Activated T-helper 1 cell treated with anti-CD3 and anti-CD28 coated beads, Interleukin-12 subunit alpha, Interleukin-12 subunit beta, Interleukin-2, Interleukin-4 antibody, amounts not matched to agents 30 ng/mL and 10 ng/mL and 1 ng/mL, durations not matched to agents 14 hours and 24 hours and 36 hours (primary cell): ENCODE data around the gene ZNF536. TPM values are rescaled to one million over a fixed set of nuclear protein-coding genes. Genes with fewer than 3 reads are reported as not detected.

Experiments
- DNase-seq: peaks from one replicate; pipeline ENCODE4 v3.0.0; 2021; ENCODE audit warnings: low spot score
- H3K27ac Mint-ChIP-seq: one replicate; pipeline ENCODE4 v1.8.0; 2021; ENCODE audit warnings: mild to moderate bottlenecking, mixed read lengths
- H3K27me3 Mint-ChIP-seq: one replicate; pipeline ENCODE4 v1.8.0; 2022; ENCODE audit warnings: mild to moderate bottlenecking, moderate library complexity, mixed read lengths; ENCODE audit not compliant: insufficient read depth
- H3K36me3 Mint-ChIP-seq: one replicate; pipeline ENCODE4 v1.8.0; 2021; ENCODE audit warnings: low read depth, mixed read lengths
- H3K4me1 Mint-ChIP-seq: one replicate; pipeline ENCODE4 v1.8.0; 2021; ENCODE audit warnings: low read depth, mixed read lengths
- H3K4me3 Mint-ChIP-seq: one replicate; pipeline ENCODE4 v1.8.0; 2021; ENCODE audit warnings: mild to moderate bottlenecking, moderate library complexity, mixed read lengths
- H3K9me3 Mint-ChIP-seq: one replicate; pipeline ENCODE4 v1.8.0; 2021; ENCODE audit warnings: mixed read lengths
- intact Hi-C: fragments of 100-400 bp; cut with micrococcal nuclease; formaldehyde crosslinking; loops from one replicate; pipeline ENCODE4 v1.15.1; 2024
- total RNA-seq: library from RNA; stranded (reverse); gene quantifications from 2 replicates; pipeline ENCODE4 v1.2.3, GENCODE V29; 2022

The ZNF536 gene
- total RNA-seq, 1 donor from 2014 or later, result not detected

- DNase-seq, result no peak
- H3K4me1 Mint-ChIP-seq, result no peaks in the 10 kb centered on the region
- no peaks in the 10 kb centered on the region for H3K36me3 Mint-ChIP-seq
- H3K9me3 Mint-ChIP-seq, result no peaks in the 10 kb centered on the region
- intact Hi-C loops, result no loop called here
- H3K27ac Mint-ChIP-seq, result no peak overlapping the region
- H3K27me3 Mint-ChIP-seq, result peaks cover 14% of the 10 kb centered on the region
- H3K4me3 Mint-ChIP-seq, result no peak overlapping the region
Measured at GRCh38 chr19:30361721-30362120, 10.5 kb upstream of the ZNF536 start.

GRCh38 chr19:30362156-30362754 is 9.9 kb upstream of the ZNF536 start:
- Mint-ChIP-seq H3K4me3 (no peak overlapping the region), H3K9me3 (no peaks in the 10 kb centered on the region), H3K27ac (no peak overlapping the region), H3K36me3 (no peaks in the 10 kb centered on the region), H3K4me1 (no peaks in the 10 kb centered on the region), H3K27me3 (peaks cover 15% of the 10 kb centered on the region)
- DNase-seq, result no peak
- intact Hi-C loops, result no loop called here

- H3K27ac Mint-ChIP-seq, result no peak overlapping the region
- no peak overlapping the region for H3K4me3 Mint-ChIP-seq
- H3K27me3 Mint-ChIP-seq, result peaks cover 15% of the 10 kb centered on the region
- H3K36me3 Mint-ChIP-seq, result no peaks in the 10 kb centered on the region
- intact Hi-C loops, result no loop called here
- H3K9me3 Mint-ChIP-seq, result no peaks in the 10 kb centered on the region
- no peak for DNase-seq
- H3K4me1 Mint-ChIP-seq, result no peaks in the 10 kb centered on the region
Measured at GRCh38 chr19:30363073-30363472, 9.1 kb upstream of the ZNF536 start.

GRCh38 chr19:30364866-30365800 is 7.1 kb upstream of the ZNF536 start:
- Mint-ChIP-seq H3K27ac (no peak overlapping the region), H3K36me3 (no peaks in the 10 kb centered on the region), H3K27me3 (peaks cover 12% of the 10 kb centered on the region), H3K4me1 (no peaks in the 10 kb centered on the region), H3K4me3 (no peak overlapping the region), H3K9me3 (no peaks in the 10 kb centered on the region)
- no peak for DNase-seq
- intact Hi-C loops, result no loop called here

- Mint-ChIP-seq H3K9me3 (no peaks in the 10 kb centered on the region), H3K27ac (no peak overlapping the region), H3K27me3 (peaks cover 4% of the 10 kb centered on the region), H3K4me3 (no peak overlapping the region), H3K4me1 (no peaks in the 10 kb centered on the region), H3K36me3 (no peaks in the 10 kb centered on the region)
- DNase-seq, result no peak
- intact Hi-C loops, result no loop called here
Measured at GRCh38 chr19:30366282-30366681, 5.9 kb upstream of the ZNF536 start.

GRCh38 chr19:30367006-30367405 is 5.2 kb upstream of the ZNF536 start:
- no peak overlapping the region for H3K4me3 Mint-ChIP-seq
- peaks cover 4% of the 10 kb centered on the region for H3K27me3 Mint-ChIP-seq
- no peak for DNase-seq
- no peaks in the 10 kb centered on the region for H3K4me1 Mint-ChIP-seq
- intact Hi-C loops, result no loop called here
- H3K9me3 Mint-ChIP-seq, result no peaks in the 10 kb centered on the region
- no peak overlapping the region for H3K27ac Mint-ChIP-seq
- H3K36me3 Mint-ChIP-seq, result no peaks in the 10 kb centered on the region

GRCh38 chr19:30367421-30367820 is 4.8 kb upstream of the ZNF536 start:
- H3K4me1 Mint-ChIP-seq, result no peaks in the 10 kb centered on the region

GRCh38 chr19:30369833-30370232 is 2.4 kb upstream of the ZNF536 start:
- no peaks in the 10 kb centered on the region for H3K9me3 Mint-ChIP-seq
- DNase-seq, result no peak
- no peaks in the 10 kb centered on the region for H3K36me3 Mint-ChIP-seq
- intact Hi-C loops, result loop anchor here (10.0 kb wide), 1 partner anchor 145 kb away; no protein-coding TSS in a partner anchor
- H3K4me1 Mint-ChIP-seq, result no peaks in the 10 kb centered on the region
- H3K27me3 Mint-ChIP-seq, result peaks cover 18% of the 10 kb centered on the region
- H3K27ac Mint-ChIP-seq, result no peak overlapping the region
- H3K4me3 Mint-ChIP-seq, result no peak overlapping the region

More at GRCh38 chr19:30367421-30367820, 4.8 kb upstream of the ZNF536 start:
- intact Hi-C loops, result no loop called here
- Mint-ChIP-seq H3K27ac (no peak overlapping the region), H3K4me3 (no peak overlapping the region), H3K36me3 (no peaks in the 10 kb centered on the region), H3K27me3 (peaks cover 4% of the 10 kb centered on the region), H3K9me3 (no peaks in the 10 kb centered on the region)
- no peak for DNase-seq

GRCh38 chr19:30371161-30371836 is 885 bp upstream of the ZNF536 start:
- DNase-seq, result no peak
- peaks cover 25% of the 10 kb centered on the region for H3K27me3 Mint-ChIP-seq
- intact Hi-C loops, result loop anchor here (10.0 kb wide), 1 partner anchor 146 kb away; no protein-coding TSS in a partner anchor
- H3K4me3 Mint-ChIP-seq, result no peak overlapping the region
- no peaks in the 10 kb centered on the region for H3K4me1 Mint-ChIP-seq
- no peaks in the 10 kb centered on the region for H3K9me3 Mint-ChIP-seq
- H3K36me3 Mint-ChIP-seq, result no peaks in the 10 kb centered on the region
- H3K27ac Mint-ChIP-seq, result no peak overlapping the region

GRCh38 chr19:30373593-30373992 is 1.4 kb downstream of the ZNF536 start:
- Mint-ChIP-seq H3K27me3 (peaks cover 23% of the 10 kb centered on the region), H3K9me3 (no peaks in the 10 kb centered on the region), H3K4me3 (no peak overlapping the region), H3K4me1 (no peaks in the 10 kb centered on the region), H3K27ac (no peak overlapping the region), H3K36me3 (no peaks in the 10 kb centered on the region)
- no peak for DNase-seq
- intact Hi-C loops, result loop anchor here (10.0 kb wide), 1 partner anchor 149 kb away; no protein-coding TSS in a partner anchor

- no peaks in the 10 kb centered on the region for H3K36me3 Mint-ChIP-seq
- H3K9me3 Mint-ChIP-seq, result no peaks in the 10 kb centered on the region
- H3K27me3 Mint-ChIP-seq, result peaks cover 23% of the 10 kb centered on the region
- H3K4me3 Mint-ChIP-seq, result no peak overlapping the region
- H3K27ac Mint-ChIP-seq, result no peak overlapping the region
- intact Hi-C loops, result loop anchor here (10.0 kb wide), 1 partner anchor 150 kb away; no protein-coding TSS in a partner anchor
- no peaks in the 10 kb centered on the region for H3K4me1 Mint-ChIP-seq
- DNase-seq, result no peak
Measured at GRCh38 chr19:30374539-30374864, 2.3 kb downstream of the ZNF536 start.

GRCh38 chr19:30374865-30375552 is 2.8 kb downstream of the ZNF536 start:
- DNase-seq, result no peak
- Mint-ChIP-seq H3K9me3 (no peaks in the 10 kb centered on the region), H3K36me3 (no peaks in the 10 kb centered on the region), H3K27ac (no peak overlapping the region), H3K4me3 (no peak overlapping the region), H3K27me3 (peaks cover 23% of the 10 kb centered on the region), H3K4me1 (no peaks in the 10 kb centered on the region)
- intact Hi-C loops, result loop anchor here (10.0 kb wide), 1 partner anchor 150 kb away; no protein-coding TSS in a partner anchor
